Neural crest cell (in vitro differentiated cells): ENCODE measurements around the gene PDK2. TPM values are rescaled to one million over a fixed set of nuclear protein-coding genes. Genes with fewer than 3 reads are reported as not detected.

Experiments
- DNase-seq: peaks from one replicate; pipeline ENCODE4 v3.0.0; 2021; ENCODE audit warnings: low read depth, mixed read lengths, low spot score
- H3K27ac Mint-ChIP-seq: one replicate; pipeline ENCODE4 v1.8.0; 2021; ENCODE audit warnings: mild to moderate bottlenecking, mixed read lengths; ENCODE audit not compliant: unreplicated experiment
- H3K27me3 Mint-ChIP-seq: 2 replicates; pipeline ENCODE4 v1.8.0; 2021; ENCODE audit warnings: low read depth, mild to moderate bottlenecking, mixed read lengths
- H3K36me3 Mint-ChIP-seq: 2 replicates; pipeline ENCODE4 v1.8.0; 2021; ENCODE audit warnings: low read depth, mild to moderate bottlenecking, mixed read lengths
- H3K4me1 Mint-ChIP-seq: 2 replicates; pipeline ENCODE4 v1.8.0; 2021; ENCODE audit warnings: mixed read lengths
- H3K4me3 Mint-ChIP-seq: one replicate; pipeline ENCODE4 v1.8.0; 2021; ENCODE audit warnings: mild to moderate bottlenecking, mixed read lengths
- H3K9me3 Mint-ChIP-seq: 2 replicates; pipeline ENCODE4 v1.8.0; 2021; ENCODE audit warnings: mixed read lengths
- CTCF ChIP-seq: fragments of 200-600 bp; sonication (generic); conservative IDR thresholded peaks from 2 replicates; pipeline ENCODE4 v1.5.0; 2021; ENCODE audit warnings: antibody characterized with exemption, mild to moderate bottlenecking
- total RNA-seq: library from RNA; stranded (reverse); gene quantifications from 2 replicates; pipeline ENCODE4 v1.2.1, GENCODE V29; 2021

Gene PDK2
- total RNA-seq, 1 donor from 2014 or later = 21.6 TPM

DNA sequence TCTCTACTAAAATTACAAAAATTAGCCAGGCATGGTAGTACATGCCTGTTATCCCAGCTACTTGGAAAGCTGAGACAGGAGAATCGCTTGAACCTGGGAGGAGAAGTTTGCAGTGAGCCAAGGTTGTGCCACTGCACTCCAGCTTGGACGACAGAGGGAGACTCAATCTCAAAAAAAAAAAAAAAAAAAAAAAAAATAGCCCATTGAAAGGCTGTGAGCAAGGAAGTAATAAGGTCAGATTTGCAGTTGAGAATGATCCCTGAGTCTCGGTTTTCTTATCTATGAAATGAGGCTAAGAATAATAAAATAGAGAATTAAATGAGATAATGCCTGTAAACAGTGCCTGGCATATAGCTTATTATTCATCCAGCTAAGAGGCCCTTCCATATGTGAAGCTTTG lies 1.3 kb upstream of the PDK2 start:
- peak overlapping the region; percentile 93 for H3K4me3 Mint-ChIP-seq
- no peaks in the 10 kb centered on the region for H3K36me3 Mint-ChIP-seq
- H3K27me3 Mint-ChIP-seq = no peaks in the 10 kb centered on the region
- peaks cover 21% of the 10 kb centered on the region for H3K4me1 Mint-ChIP-seq
- no peak for TF ChIP-seq CTCF
- no peak for DNase-seq
- no peak overlapping the region for H3K27ac Mint-ChIP-seq
- H3K9me3 Mint-ChIP-seq = no peaks in the 10 kb centered on the region

GRCh38 chr17:50094243-50094752 lies 853 bp upstream of the PDK2 start:
- no peaks in the 10 kb centered on the region for H3K36me3 Mint-ChIP-seq
- peak overlapping the region; percentile 92 for H3K27ac Mint-ChIP-seq
- peak; percentile 98 for DNase-seq
- TF ChIP-seq CTCF = peak; percentile 93
- H3K4me3 Mint-ChIP-seq = peak overlapping the region; percentile 93
- peaks cover 21% of the 10 kb centered on the region for H3K4me1 Mint-ChIP-seq
- no peaks in the 10 kb centered on the region for H3K27me3 Mint-ChIP-seq
- no peaks in the 10 kb centered on the region for H3K9me3 Mint-ChIP-seq

- Mint-ChIP-seq H3K36me3 (no peaks in the 10 kb centered on the region), H3K9me3 (no peaks in the 10 kb centered on the region), H3K27ac (peak overlapping the region; percentile 96), H3K4me3 (peak overlapping the region; percentile 93), H3K27me3 (no peaks in the 10 kb centered on the region), H3K4me1 (peaks cover 21% of the 10 kb centered on the region)
- TF ChIP-seq CTCF = no peak
- no peak for DNase-seq
Observed at GRCh38 chr17:50095626-50096037, 481 bp downstream of the PDK2 start.

GRCh38 chr17:50096092-50096491 lies 941 bp downstream of the PDK2 start:
- no peak for TF ChIP-seq CTCF
- Mint-ChIP-seq H3K36me3 (no peaks in the 10 kb centered on the region), H3K4me3 (peak overlapping the region; percentile 93), H3K27ac (no peak overlapping the region), H3K27me3 (no peaks in the 10 kb centered on the region), H3K4me1 (peaks cover 21% of the 10 kb centered on the region), H3K9me3 (no peaks in the 10 kb centered on the region)
- DNase-seq = no peak

GRCh38 chr17:50096758-50097157 lies 1.6 kb downstream of the PDK2 start:
- no peak for TF ChIP-seq CTCF
- Mint-ChIP-seq H3K27ac (no peak overlapping the region), H3K4me1 (peaks cover 21% of the 10 kb centered on the region), H3K9me3 (no peaks in the 10 kb centered on the region), H3K4me3 (peak overlapping the region; percentile 93), H3K36me3 (no peaks in the 10 kb centered on the region), H3K27me3 (no peaks in the 10 kb centered on the region)
- DNase-seq = no peak
